C4-2B (cell line): ENCODE measurements around the gene SYCN.

Source experiments
- ZFX ChIP-seq: fragments of 450-650 bp; IDR thresholded peaks from 2 replicates; pipeline ENCODE4 v1.6.1; 2017
- TF ChIP-seq, protein P1 (sequence below): fragments of 450-650 bp; conservative IDR thresholded peaks from 2 replicates; pipeline ENCODE4 v1.5.1; 2017; ENCODE audit warnings: mild to moderate bottlenecking

DNA sequence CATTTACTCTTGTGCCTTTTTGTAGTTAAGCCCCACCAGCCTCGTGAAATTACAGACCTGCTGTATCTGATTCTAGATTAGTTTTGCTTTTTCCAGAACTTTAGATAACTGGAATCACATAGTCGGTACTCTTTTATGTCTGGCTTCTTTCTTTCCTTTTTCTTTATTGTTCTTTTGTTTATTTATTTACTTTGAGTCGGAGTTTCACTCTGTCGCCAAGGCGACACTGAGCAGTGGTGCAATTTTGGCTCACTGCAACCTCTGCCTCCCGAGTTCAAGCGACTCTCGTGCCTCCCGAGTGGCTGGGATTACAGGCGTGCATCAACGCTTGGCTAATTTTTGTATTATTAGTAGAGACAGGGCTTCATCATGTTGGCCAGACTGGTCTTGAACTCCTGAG lies 13.3 kb downstream of the SYCN start:
- TF ChIP-seq, protein P1, sequence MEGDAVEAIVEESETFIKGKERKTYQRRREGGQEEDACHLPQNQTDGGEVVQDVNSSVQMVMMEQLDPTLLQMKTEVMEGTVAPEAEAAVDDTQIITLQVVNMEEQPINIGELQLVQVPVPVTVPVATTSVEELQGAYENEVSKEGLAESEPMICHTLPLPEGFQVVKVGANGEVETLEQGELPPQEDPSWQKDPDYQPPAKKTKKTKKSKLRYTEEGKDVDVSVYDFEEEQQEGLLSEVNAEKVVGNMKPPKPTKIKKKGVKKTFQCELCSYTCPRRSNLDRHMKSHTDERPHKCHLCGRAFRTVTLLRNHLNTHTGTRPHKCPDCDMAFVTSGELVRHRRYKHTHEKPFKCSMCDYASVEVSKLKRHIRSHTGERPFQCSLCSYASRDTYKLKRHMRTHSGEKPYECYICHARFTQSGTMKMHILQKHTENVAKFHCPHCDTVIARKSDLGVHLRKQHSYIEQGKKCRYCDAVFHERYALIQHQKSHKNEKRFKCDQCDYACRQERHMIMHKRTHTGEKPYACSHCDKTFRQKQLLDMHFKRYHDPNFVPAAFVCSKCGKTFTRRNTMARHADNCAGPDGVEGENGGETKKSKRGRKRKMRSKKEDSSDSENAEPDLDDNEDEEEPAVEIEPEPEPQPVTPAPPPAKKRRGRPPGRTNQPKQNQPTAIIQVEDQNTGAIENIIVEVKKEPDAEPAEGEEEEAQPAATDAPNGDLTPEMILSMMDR, result no peak
- TF ChIP-seq ZFX, result no peak
